Activated CD4-positive, alpha-beta T cell treated with anti-CD3 and anti-CD28 coated beads, Interleukin-2, amount 10 ng/mL, durations not matched to agents 7 days and 5 days (primary cell): ENCODE data around the gene NEK8. TPM values are rescaled to one million over a fixed set of nuclear protein-coding genes. Genes with fewer than 3 reads are reported as not detected.

Source experiments
- CTCF ChIA-PET: fragments of 350-600 bp; sonication (Branson Sonifier 250); formaldehyde crosslinking; loops from one replicate; lab custom pipeline; 2021; ENCODE audit warnings: antibody characterized with exemption; lab: Charles Lee
- POLR2A ChIA-PET: fragments of 350-600 bp; sonication (Branson Sonifier 250); formaldehyde crosslinking; loops from one replicate; lab custom pipeline; 2021; ENCODE audit warnings: antibody characterized with exemption; lab: Charles Lee
- DNase-seq: peaks from one replicate; pipeline ENCODE4 v3.0.0-alpha.2; 2020
- H3K27ac Mint-ChIP-seq: one replicate; pipeline ENCODE4 v1.8.0; 2021; ENCODE audit warnings: mild to moderate bottlenecking, moderate library complexity, mixed read lengths
- H3K27me3 Mint-ChIP-seq: one replicate; pipeline ENCODE4 v1.8.0; 2021; ENCODE audit warnings: mixed read lengths
- H3K36me3 Mint-ChIP-seq: one replicate; pipeline ENCODE4 v1.8.0; 2021; ENCODE audit warnings: low read depth, mixed read lengths
- H3K4me1 Mint-ChIP-seq: one replicate; pipeline ENCODE4 v1.8.0; 2021; ENCODE audit warnings: mixed read lengths
- H3K4me3 Mint-ChIP-seq: one replicate; pipeline ENCODE4 v1.8.0; 2021; ENCODE audit warnings: mild to moderate bottlenecking, moderate library complexity, mixed read lengths
- H3K9me3 Mint-ChIP-seq: one replicate; pipeline ENCODE4 v1.8.0; 2021; ENCODE audit warnings: mixed read lengths
- total RNA-seq, 2 experiments: library from RNA; stranded (reverse); gene quantifications; one replicate each; pipeline ENCODE4 v1.2.3, GENCODE V29; 2021

NEK8 gene
- total RNA-seq, 2 experiments from 2014 or later: 7.3 TPM

DNA sequence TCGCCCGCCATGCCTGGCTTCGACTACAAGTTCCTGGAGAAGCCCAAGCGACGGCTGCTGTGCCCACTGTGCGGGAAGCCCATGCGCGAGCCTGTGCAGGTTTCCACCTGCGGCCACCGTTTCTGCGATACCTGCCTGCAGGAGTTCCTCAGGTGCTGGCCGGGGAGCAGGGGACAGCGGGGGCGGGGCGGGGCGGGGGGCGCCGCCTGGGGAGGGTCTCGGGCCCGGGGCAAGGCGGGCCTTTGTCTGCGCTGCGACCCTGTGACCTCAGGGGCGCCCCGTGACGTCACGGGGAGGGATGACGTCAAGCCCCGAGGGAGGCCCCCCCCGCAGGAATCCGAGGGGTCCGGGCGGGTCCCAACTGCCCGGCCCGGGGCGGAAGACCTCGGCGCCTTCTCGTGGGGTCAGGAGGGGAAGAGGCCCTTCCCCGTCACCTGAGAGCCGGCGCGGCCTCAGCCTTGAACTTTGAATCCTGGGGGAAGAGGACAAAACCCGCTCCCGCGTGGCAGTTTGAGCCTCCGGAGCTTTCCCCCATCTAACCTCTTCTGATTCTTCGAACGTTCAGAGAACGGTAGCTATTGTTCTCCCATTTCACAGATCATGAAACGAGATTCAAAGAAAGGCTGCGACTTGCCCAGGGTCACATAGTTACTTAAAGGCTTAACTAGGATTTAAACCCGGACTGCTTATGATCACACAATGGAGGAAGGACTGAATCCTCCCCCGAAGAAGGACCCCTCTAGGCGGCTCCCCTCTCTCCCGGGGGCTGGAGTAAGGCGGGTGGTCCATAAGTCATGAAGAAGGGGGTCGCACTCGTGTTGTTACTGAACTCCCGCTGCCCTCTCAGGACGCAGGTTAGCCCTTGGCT, 15.8 kb downstream of the NEK8 start:
- Mint-ChIP-seq H3K4me1 (peaks cover 42% of the 10 kb centered on the region), H3K9me3 (peaks cover 2% of the 10 kb centered on the region), H3K4me3 (peak overlapping the region; percentile 89), H3K36me3 (peaks cover 15% of the 10 kb centered on the region), H3K27ac (peak overlapping the region; percentile 94), H3K27me3 (no peaks in the 10 kb centered on the region)
- peak; percentile 71 for DNase-seq
- ChIA-PET POLR2A (interaction anchor here (1.0 to 1.9 kb wide), 3 partner anchors 15 to 18 kb away, joined by 3 to 6 read pairs (median 3); partner anchors contain the start of gene TLCD1), CTCF (interaction anchor here (0.6 to 20.1 kb wide), 6 partner anchors 14 to 153 kb away, joined by 3 to 420 read pairs (median 4); partner anchors contain the start of genes FLOT2, NEK8, RPL23A and TLCD1)

- Mint-ChIP-seq H3K4me1 (peaks cover 47% of the 10 kb centered on the region), H3K9me3 (no peaks in the 10 kb centered on the region), H3K27me3 (no peaks in the 10 kb centered on the region), H3K4me3 (peak overlapping the region; percentile 89), H3K36me3 (peaks cover 15% of the 10 kb centered on the region), H3K27ac (peak overlapping the region; percentile 94)
- ChIA-PET POLR2A (interaction anchor here (0.5 to 1.9 kb wide), 3 partner anchors 16 to 154 kb away, joined by 3 to 6 read pairs (median 3); partner anchors contain the start of gene TLCD1), CTCF (interaction anchor here (1.2 to 20.1 kb wide), 5 partner anchors 15 to 153 kb away, joined by 3 to 420 read pairs (median 5); partner anchors contain the start of genes FLOT2, NEK8, RPL23A and TLCD1)
- peak; percentile 45 for DNase-seq
Observed at GRCh38 chr17:28744972-28745785, 16.6 kb downstream of the NEK8 start.

DNA sequence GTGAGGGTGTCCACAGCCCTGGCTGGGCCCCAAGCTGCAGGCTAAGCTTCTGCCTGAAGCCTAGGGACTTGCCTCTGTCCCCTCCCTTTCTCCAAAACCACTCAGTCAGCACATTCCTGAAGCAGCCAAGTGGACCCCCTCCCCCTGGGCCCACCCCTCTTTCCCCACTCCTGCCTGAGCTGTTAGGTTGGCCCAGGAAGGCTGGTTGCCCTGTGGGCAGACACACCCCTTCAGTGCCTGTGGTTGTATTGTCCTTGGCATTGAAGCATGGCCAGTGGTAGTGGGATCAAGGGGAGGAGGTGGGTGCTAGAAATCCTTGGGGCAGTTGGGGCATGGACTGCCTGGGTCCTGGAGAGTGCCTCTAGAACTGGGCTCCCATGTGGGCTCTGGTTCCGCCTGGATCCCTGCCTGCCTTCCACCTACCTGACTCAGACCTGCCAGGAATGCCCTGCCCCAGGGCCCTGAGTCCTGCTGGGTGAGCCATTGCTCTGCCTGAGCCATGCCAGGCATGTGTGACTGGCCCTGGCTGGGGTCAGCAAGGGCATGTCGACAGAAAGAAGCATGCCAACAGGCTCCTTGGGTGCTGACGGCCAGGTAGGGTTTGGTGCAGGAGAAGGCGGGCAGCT, 17.3 kb downstream of the NEK8 start:
- ChIA-PET POLR2A (interaction anchor here (1.5 to 1.9 kb wide), 2 partner anchors 17 to 19 kb away, joined by 3 to 6 read pairs; partner anchors contain the start of gene TLCD1), CTCF (interaction anchor here (1.2 to 20.1 kb wide), 6 partner anchors 16 to 161 kb away, joined by 3 to 420 read pairs (median 4); partner anchors contain the start of genes FLOT2, NEK8, RPL23A and TLCD1)
- peaks cover 11% of the 10 kb centered on the region for H3K36me3 Mint-ChIP-seq
- H3K4me3 Mint-ChIP-seq: peak overlapping the region; percentile 89
- no peaks in the 10 kb centered on the region for H3K27me3 Mint-ChIP-seq
- no peak for DNase-seq
- H3K4me1 Mint-ChIP-seq: peaks cover 48% of the 10 kb centered on the region
- peak overlapping the region; percentile 94 for H3K27ac Mint-ChIP-seq
- H3K9me3 Mint-ChIP-seq: no peaks in the 10 kb centered on the region

DNA sequence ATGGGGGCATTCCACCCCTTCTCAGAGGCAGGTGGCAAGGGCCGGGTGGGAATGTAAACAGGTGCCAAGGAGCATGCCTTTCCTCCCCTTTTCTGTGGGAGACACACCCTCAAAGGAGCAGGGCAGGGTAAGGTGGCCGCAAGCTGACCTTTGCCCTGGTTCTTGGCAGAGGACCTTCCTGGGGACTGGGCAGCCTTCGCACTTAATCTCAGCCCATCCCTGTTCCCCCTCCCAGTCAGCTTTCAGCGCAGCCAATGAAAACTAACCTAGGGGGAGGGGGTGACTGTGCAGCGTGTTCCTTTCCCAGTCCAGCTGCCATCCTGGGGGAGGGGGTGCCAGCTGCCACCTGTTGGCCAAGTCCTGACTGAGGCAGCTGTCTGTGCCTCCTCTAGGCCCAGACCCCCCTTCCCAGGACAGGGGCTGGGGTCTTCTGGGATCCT, 18.0 kb downstream of the NEK8 start:
- POLR2A ChIA-PET: interaction anchor here (1.9 kb wide), 1 partner anchor 20 kb away, joined by 6 read pairs; the partner anchor contains the start of gene TLCD1
- H3K4me3 Mint-ChIP-seq: peak overlapping the region; percentile 89
- peak overlapping the region; percentile 94 for H3K27ac Mint-ChIP-seq
- peaks cover 42% of the 10 kb centered on the region for H3K4me1 Mint-ChIP-seq
- DNase-seq: no peak
- CTCF ChIA-PET: interaction anchor here (1.5 to 20.1 kb wide), 2 partner anchors 16 to 160 kb away, joined by 4 to 420 read pairs; partner anchors contain the start of genes NEK8 and TLCD1
- no peaks in the 10 kb centered on the region for H3K27me3 Mint-ChIP-seq
- peaks cover 11% of the 10 kb centered on the region for H3K36me3 Mint-ChIP-seq
- H3K9me3 Mint-ChIP-seq: no peaks in the 10 kb centered on the region

DNA sequence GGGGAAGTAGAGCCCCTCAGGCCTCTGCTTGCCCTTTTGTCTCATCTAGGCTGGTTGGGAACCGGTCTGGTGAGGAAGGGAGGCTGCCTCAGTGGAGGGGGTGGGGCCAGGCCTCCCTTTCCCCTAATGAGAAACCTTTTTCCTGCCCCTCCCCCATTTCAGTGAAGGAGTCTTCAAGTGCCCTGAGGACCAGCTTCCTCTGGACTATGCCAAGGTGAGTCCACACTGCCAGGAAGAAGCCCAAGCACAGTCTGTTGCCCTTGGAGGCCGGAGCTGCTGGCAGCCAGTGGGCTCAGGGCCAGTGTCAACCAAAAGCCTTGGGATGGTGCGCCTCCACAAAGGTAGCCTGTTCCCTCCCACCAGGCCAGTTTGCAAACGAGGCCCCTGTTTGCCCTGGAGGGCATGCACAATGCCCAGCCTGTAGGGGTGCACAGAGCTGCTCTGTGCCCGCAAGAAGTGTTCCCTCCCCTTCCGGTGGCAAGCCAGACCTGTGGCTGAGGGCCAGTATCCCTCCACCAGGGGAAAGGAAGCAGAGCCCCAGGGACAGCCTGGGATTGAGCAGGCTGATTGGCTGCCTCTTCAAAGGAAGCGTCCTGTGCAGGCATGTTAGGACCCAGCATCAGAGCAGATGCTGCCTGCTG, 18.6 kb downstream of the NEK8 start:
- POLR2A ChIA-PET: no interaction called here
- Mint-ChIP-seq H3K4me3 (no peak overlapping the region), H3K36me3 (peaks cover 9% of the 10 kb centered on the region), H3K27me3 (no peaks in the 10 kb centered on the region), H3K9me3 (no peaks in the 10 kb centered on the region), H3K4me1 (peaks cover 37% of the 10 kb centered on the region), H3K27ac (no peak overlapping the region)
- CTCF ChIA-PET: interaction anchor here (1.5 to 20.1 kb wide), 2 partner anchors 17 to 160 kb away, joined by 4 to 420 read pairs; partner anchors contain the start of genes NEK8 and TLCD1
- DNase-seq: no peak

- H3K4me1 Mint-ChIP-seq: peaks cover 42% of the 10 kb centered on the region
- peaks cover 9% of the 10 kb centered on the region for H3K36me3 Mint-ChIP-seq
- no peak for DNase-seq
- H3K27me3 Mint-ChIP-seq: no peaks in the 10 kb centered on the region
- ChIA-PET CTCF (interaction anchor here (0.9 to 20.1 kb wide), 6 partner anchors 15 to 201 kb away, joined by 3 to 420 read pairs (median 4); partner anchors contain the start of genes NEK8, PROCA1 and TLCD1), POLR2A (interaction anchor here (1.1 kb wide), 1 partner anchor 20 kb away, joined by 4 read pairs; the partner anchor contains the start of gene NEK8)
- no peaks in the 10 kb centered on the region for H3K9me3 Mint-ChIP-seq
- H3K27ac Mint-ChIP-seq: no peak overlapping the region
- no peak overlapping the region for H3K4me3 Mint-ChIP-seq
Observed at GRCh38 chr17:28747801-28748750, 19.5 kb downstream of the NEK8 start.

- DNase-seq: no peak
- ChIA-PET CTCF (interaction anchor here (0.6 to 20.1 kb wide), 12 partner anchors 9 to 201 kb away, joined by 3 to 420 read pairs (median 4); partner anchors contain the start of genes NEK8, PROCA1, RPL23A and SDF2), POLR2A (interaction anchor here (0.5 to 1.1 kb wide), 2 partner anchors 21 to 44 kb away, joined by 4 to 10 read pairs; partner anchors contain the start of gene NEK8)
- no peaks in the 10 kb centered on the region for H3K27me3 Mint-ChIP-seq
- no peak overlapping the region for H3K4me3 Mint-ChIP-seq
- peaks cover 40% of the 10 kb centered on the region for H3K4me1 Mint-ChIP-seq
- H3K9me3 Mint-ChIP-seq: no peaks in the 10 kb centered on the region
- peaks cover 9% of the 10 kb centered on the region for H3K36me3 Mint-ChIP-seq
- no peak overlapping the region for H3K27ac Mint-ChIP-seq
Observed at GRCh38 chr17:28748852-28749515, 20.4 kb downstream of the NEK8 start.

- H3K27me3 Mint-ChIP-seq: no peaks in the 10 kb centered on the region
- ChIA-PET POLR2A (interaction anchor here (0.5 to 1.0 kb wide), 3 partner anchors 22 to 43 kb away, joined by 3 to 10 read pairs (median 5); no protein-coding TSS in a partner anchor), CTCF (interaction anchor here (0.6 to 20.1 kb wide), 26 partner anchors 8 to 389 kb away, joined by 3 to 420 read pairs (median 3); partner anchors contain the start of genes FAM222B, NEK8, RPL23A and SDF2)
- peaks cover 40% of the 10 kb centered on the region for H3K4me1 Mint-ChIP-seq
- H3K36me3 Mint-ChIP-seq: peaks cover 9% of the 10 kb centered on the region
- no peaks in the 10 kb centered on the region for H3K9me3 Mint-ChIP-seq
- no peak overlapping the region for H3K4me3 Mint-ChIP-seq
- peak overlapping the region; percentile 31 for H3K27ac Mint-ChIP-seq
- no peak for DNase-seq
Observed at GRCh38 chr17:28749516-28750177, 21.1 kb downstream of the NEK8 start.
